Testis (tissue), 3 donors: ENCODE data around the gene THSD4. TPM values are rescaled to one million over a fixed set of nuclear protein-coding genes. Genes with fewer than 3 reads are reported as not detected.

ENCODE experiments used
- DNase-seq: peaks from one replicate; pipeline ENCODE4 v3.0.0-alpha.2; 2019
- H3K27ac ChIP-seq, 2 donors: fragments of 200-600 bp; sonication (generic); one replicate each; pipeline ENCODE4 v1.5.1; 2019
- H3K27me3 ChIP-seq: fragments of 200-600 bp; sonication (generic); one replicate; pipeline ENCODE4 v1.5.1; 2019
- H3K36me3 ChIP-seq: fragments of 200-600 bp; sonication (generic); one replicate; pipeline ENCODE4 v1.5.1; 2017; ENCODE audit warnings: low read depth; ENCODE audit errors: missing control alignments
- H3K4me1 ChIP-seq: fragments of 200-600 bp; sonication (generic); one replicate; pipeline ENCODE4 v1.5.1; 2019
- H3K4me3 ChIP-seq, 2 donors: fragments of 200-600 bp; sonication (generic); one replicate each; pipeline ENCODE4 v1.5.1; 2017 to 2019
- H3K9me3 ChIP-seq: fragments of 200-600 bp; sonication (generic); one replicate; pipeline ENCODE4 v1.5.1; 2017
- CTCF ChIP-seq, 3 experiments: fragments of 450-650 bp in 2 of 3; fragments of 200-600 bp in 1 of 3; sonication (generic) in 1 of 3; IDR thresholded peaks; one replicate each; pipeline ENCODE4 v1.5.1; 2016 to 2019; ENCODE audit warnings: antibody characterized with exemption in 3 of 3, mild to moderate bottlenecking in 2 of 3, moderate library complexity in 1 of 3
- POLR2A ChIP-seq: fragments of 450-650 bp; IDR thresholded peaks from one replicate; pipeline ENCODE4 v1.6.1; 2017; ENCODE audit warnings: antibody characterized with exemption, mild to moderate bottlenecking, moderate library complexity
- WGBS, 2 donors: methylation state at CpG; one replicate each; pipeline ENCODE4 v1.1.5; 2018; 5-methylcytosine and 5-hydroxymethylcytosine counted together
- intact Hi-C: fragments of 100-400 bp; cut with DNase I; formaldehyde crosslinking; loops from one replicate; pipeline ENCODE4 v1.15.1; 2023; ENCODE audit warnings: low total_unique reads
- polyA plus RNA-seq: library from polyadenylated mRNA; stranded (reverse); fragments of 350-450 nt; fragmentation: Illumina TruSeq; extraction: RNeasy Lipid Tissue Mini Kit (QIAGEN cat#74804); gene quantifications from one replicate; pipeline ENCODE4 v1.2.3, GENCODE V29; 2014; ENCODE audit warnings: low read depth, low replicate concordance; ENCODE audit not compliant: insufficient read depth
- total RNA-seq, 2 donors: library from RNA; depleted of rRNA; stranded (reverse); fragments of >200 nt; gene quantifications; one replicate each; pipeline ENCODE4 v1.2.3, GENCODE V29; 2016

Gene THSD4
- total and polyA plus RNA-seq, 3 donors from 2014 or later: 14.3 to 21.5 (median 18.2) TPM

- no peak for TF ChIP-seq POLR2A
- no peak for TF ChIP-seq CTCF (IDR thresholded peaks at IDR 0.05)
- Histone ChIP-seq H3K36me3 (no peaks in the 10 kb centered on the region), H3K27ac (no peak overlapping the region), H3K27me3 (no peaks in the 10 kb centered on the region), H3K4me3 (no peak overlapping the region), H3K9me3 (no peaks in the 10 kb centered on the region), H3K4me1 (peaks cover 13% of the 10 kb centered on the region)
- no peak for DNase-seq
- intact Hi-C loops: no loop called here
These were observed 191.3 kb downstream of the THSD4 start for GRCh38 chr15:71306538-71306937.

GRCh38 chr15:71312194-71312708 lies 197.0 kb downstream of the THSD4 start:
- no peaks in the 10 kb centered on the region for H3K27me3 ChIP-seq
- TF ChIP-seq POLR2A (no peak), CTCF (IDR thresholded peaks at IDR 0.05) (no peak)
- H3K27ac ChIP-seq: no peak overlapping the region
- intact Hi-C loops: no loop called here
- no peaks in the 10 kb centered on the region for H3K36me3 ChIP-seq
- H3K9me3 ChIP-seq: no peaks in the 10 kb centered on the region
- H3K4me1 ChIP-seq: peaks cover 2% of the 10 kb centered on the region
- H3K4me3 ChIP-seq: no peak overlapping the region
- DNase-seq: no peak
- 92% methylated on average over 8 of the region's 8 CpGs for WGBS, 2 donors

GRCh38 chr15:71312731-71313460 lies 197.6 kb downstream of the THSD4 start:
- 77 to 82% methylated on average over 6 of the region's 6 CpGs for WGBS, 2 donors

GRCh38 chr15:71313806-71314205 lies 198.5 kb downstream of the THSD4 start:
- no peak for TF ChIP-seq POLR2A
- no peak for TF ChIP-seq CTCF (IDR thresholded peaks at IDR 0.05)
- no peak for DNase-seq
- intact Hi-C loops: no loop called here
- Histone ChIP-seq H3K9me3 (no peaks in the 10 kb centered on the region), H3K27me3 (no peaks in the 10 kb centered on the region), H3K4me1 (no peaks in the 10 kb centered on the region), H3K36me3 (no peaks in the 10 kb centered on the region), H3K27ac (no peak overlapping the region), H3K4me3 (no peak overlapping the region)
- WGBS, 2 donors: 92 to 93% methylated on average over 3 of the region's 3 CpGs

More at GRCh38 chr15:71312731-71313460, 197.6 kb downstream of the THSD4 start:
- TF ChIP-seq CTCF (IDR thresholded peaks at IDR 0.05): no peak
- Histone ChIP-seq H3K27me3 (no peaks in the 10 kb centered on the region), H3K4me3 (no peak overlapping the region), H3K4me1 (no peaks in the 10 kb centered on the region), H3K36me3 (no peaks in the 10 kb centered on the region), H3K27ac (no peak overlapping the region), H3K9me3 (no peaks in the 10 kb centered on the region)
- DNase-seq: no peak
- intact Hi-C loops: no loop called here
